NB4 (cell line): ENCODE results near the gene TMEM235.

ENCODE experiments used
- CTCF ChIP-seq: IDR thresholded peaks from one replicate; pipeline ENCODE4 v1.5.1; 2012; ENCODE audit warnings: low read depth, low read length
- MAX ChIP-seq: IDR thresholded peaks from 2 replicates; pipeline ENCODE4 v1.6.1; 2011; ENCODE audit warnings: low read depth, low read length
- POLR2A ChIP-seq: IDR thresholded peaks from 2 replicates; pipeline ENCODE4 v1.6.1; 2011; ENCODE audit warnings: mild to moderate bottlenecking; ENCODE audit not compliant: insufficient read length; ENCODE audit errors: extremely low read depth

- TF ChIP-seq POLR2A (no peak), CTCF (no peak), MAX (no peak)
These were observed 20.3 kb downstream of the TMEM235 start for GRCh38 chr17:78251773-78252103.
